SU-DHL-6 (cell line): ENCODE results near the gene ZYG11B.
A peak's percentile ranks its signal among the peaks of the same experiment; 100 is the strongest.

ENCODE experiments used
- H2AFZ ChIP-seq: fragments of 200-600 bp; sonication (generic); 2 replicates; pipeline ENCODE4 v1.6.1; 2014; ENCODE audit warnings: low read depth, mild to moderate bottlenecking, moderate library complexity, mixed read lengths, antibody characterized with exemption, low read length; ENCODE audit not compliant: severe bottlenecking
- H3F3A ChIP-seq: fragments of 200-600 bp; shearing (Covaris generic); 2 replicates; pipeline ENCODE4 v1.6.0; 2016; ENCODE audit warnings: antibody characterized with exemption, mild to moderate bottlenecking; ENCODE audit not compliant: insufficient read depth
- H3K27ac ChIP-seq: fragments of 200-600 bp; sonication (generic); 2 replicates; pipeline ENCODE4 v1.5.1; 2016; ENCODE audit warnings: low read depth, mild to moderate bottlenecking, low read length, moderate library complexity, mixed read lengths
- H3K27me3 ChIP-seq: fragments of 200-600 bp; sonication (generic), shearing (Covaris generic); 2 replicates; pipeline ENCODE4 v1.6.0; 2014; ENCODE audit warnings: mild to moderate bottlenecking, low read length
- H3K36me3 ChIP-seq: fragments of 200-600 bp; sonication (generic); 2 replicates; pipeline ENCODE4 v1.6.1; 2014; ENCODE audit warnings: mild to moderate bottlenecking, low read length, mixed read lengths
- H3K4me2 ChIP-seq: fragments of 300-600, 200-600 bp; shearing (Covaris generic), sonication (generic); 2 replicates; pipeline ENCODE4 v1.6.0; 2014; ENCODE audit warnings: low read length, low read depth, mild to moderate bottlenecking; ENCODE audit not compliant: poor library complexity, severe bottlenecking
- H3K4me3 ChIP-seq: fragments of 200-600 bp; sonication (generic); 2 replicates; pipeline ENCODE4 v1.5.1; 2014; ENCODE audit warnings: antibody characterized with exemption, low read length, mild to moderate bottlenecking, mixed read lengths; ENCODE audit not compliant: insufficient read depth, poor library complexity, severe bottlenecking
- H3K79me2 ChIP-seq: fragments of 200-600 bp; sonication (generic); 2 replicates; pipeline ENCODE4 v1.6.1; 2014; ENCODE audit warnings: mild to moderate bottlenecking, low read length, moderate library complexity; ENCODE audit not compliant: insufficient read depth
- H3K9ac ChIP-seq: fragments of 200-600 bp; sonication (generic); 2 replicates; pipeline ENCODE4 v1.7.0; 2014; ENCODE audit warnings: mild to moderate bottlenecking, low read length
- H3K9me2 ChIP-seq: fragments of 200-600 bp; sonication (generic); replicated peaks from 2 replicates; pipeline ENCODE4 v1.6.1; 2014; ENCODE audit warnings: low read length; ENCODE audit not compliant: insufficient read depth
- H3K9me3 ChIP-seq: fragments of 200-600 bp; sonication (generic); 2 replicates; pipeline ENCODE4 v1.6.1; 2014; ENCODE audit warnings: low read length, mixed read lengths; ENCODE audit not compliant: insufficient read depth
- H4K20me1 ChIP-seq: fragments of 200-600 bp; sonication (generic); 2 replicates; pipeline ENCODE4 v1.6.1; 2014; ENCODE audit warnings: low read depth, mild to moderate bottlenecking, antibody characterized with exemption, low read length, moderate library complexity, mixed read lengths
- EZH2phosphoT487 ChIP-seq: fragments of 200-600 bp; sonication (generic), shearing (Covaris generic); conservative IDR thresholded peaks from 2 replicates; pipeline ENCODE4 v1.6.1; 2018; ENCODE audit warnings: mild to moderate bottlenecking, antibody characterized with exemption, low read length, moderate library complexity, mixed read lengths
- TF ChIP-seq, protein P1 (sequence below): fragments of 200-600 bp; sonication (generic); IDR thresholded peaks from one replicate; pipeline ENCODE4 v1.5.1; 2017; ENCODE audit warnings: antibody characterized with exemption, mild to moderate bottlenecking, low read length, moderate library complexity; ENCODE audit not compliant: insufficient read depth, poor library complexity, severe bottlenecking

Gene ZYG11B

DNA sequence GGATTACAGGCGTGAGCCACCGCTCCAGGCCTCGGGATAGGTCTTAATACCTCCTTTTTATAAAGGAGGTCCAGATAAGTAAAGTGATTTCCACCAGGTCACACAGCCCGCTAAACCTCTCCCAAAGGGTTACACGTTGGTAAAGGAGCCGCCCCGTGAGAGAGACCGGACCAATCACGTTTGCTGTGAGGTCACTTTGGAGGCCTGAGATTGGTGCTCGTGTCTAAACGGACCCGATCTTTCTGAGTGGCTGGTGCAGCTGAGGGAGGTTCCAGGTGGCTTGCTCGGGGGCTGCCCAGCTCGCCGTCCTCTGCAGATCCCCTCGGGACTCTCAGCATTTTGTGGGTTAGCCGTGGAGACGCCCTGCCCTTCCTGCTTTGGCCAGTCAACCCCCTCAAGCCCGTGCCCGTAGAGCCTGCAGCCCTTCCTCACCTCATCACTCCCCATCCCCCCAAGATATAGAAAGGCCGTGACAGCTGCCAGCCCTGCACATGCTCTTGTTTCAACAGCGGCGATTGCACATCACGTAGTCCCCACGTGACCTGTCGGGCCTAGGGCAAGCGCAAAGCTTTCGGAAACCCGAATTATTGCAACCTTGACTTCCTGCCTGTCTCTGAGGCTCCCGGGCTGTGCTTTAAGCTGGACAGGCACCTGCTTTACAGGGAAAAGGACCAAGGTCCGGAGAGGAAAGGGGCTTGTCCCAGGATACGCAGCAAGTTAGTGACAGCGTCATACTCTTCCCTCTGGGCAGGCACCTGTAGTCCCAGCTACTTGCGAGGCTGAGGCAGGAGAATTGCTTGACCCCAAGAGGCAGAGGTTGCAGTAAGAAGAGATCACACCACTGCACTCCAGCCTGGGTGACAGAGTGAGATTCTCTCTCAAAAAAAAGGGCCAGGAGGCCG lies 23.1 kb upstream of the ZYG11B start:
- Histone ChIP-seq H3K4me3 (peak overlapping the region; percentile 54), H3K9me2 (no peaks in the 10 kb centered on the region), H3F3A (peaks cover 24% of the 10 kb centered on the region), H3K79me2 (peaks cover 1% of the 10 kb centered on the region), H3K27me3 (no peaks in the 10 kb centered on the region), H2AFZ (peak overlapping the region; percentile 65), H3K4me2 (peak overlapping the region; percentile 82), H3K9me3 (no peaks in the 10 kb centered on the region), H3K27ac (peak overlapping the region; percentile 36), H3K36me3 (no peaks in the 10 kb centered on the region), H4K20me1 (no peaks in the 10 kb centered on the region), H3K9ac (peak overlapping the region; percentile 46)
- TF ChIP-seq EZH2phosphoT487, result no peak
- TF ChIP-seq, protein P1, sequence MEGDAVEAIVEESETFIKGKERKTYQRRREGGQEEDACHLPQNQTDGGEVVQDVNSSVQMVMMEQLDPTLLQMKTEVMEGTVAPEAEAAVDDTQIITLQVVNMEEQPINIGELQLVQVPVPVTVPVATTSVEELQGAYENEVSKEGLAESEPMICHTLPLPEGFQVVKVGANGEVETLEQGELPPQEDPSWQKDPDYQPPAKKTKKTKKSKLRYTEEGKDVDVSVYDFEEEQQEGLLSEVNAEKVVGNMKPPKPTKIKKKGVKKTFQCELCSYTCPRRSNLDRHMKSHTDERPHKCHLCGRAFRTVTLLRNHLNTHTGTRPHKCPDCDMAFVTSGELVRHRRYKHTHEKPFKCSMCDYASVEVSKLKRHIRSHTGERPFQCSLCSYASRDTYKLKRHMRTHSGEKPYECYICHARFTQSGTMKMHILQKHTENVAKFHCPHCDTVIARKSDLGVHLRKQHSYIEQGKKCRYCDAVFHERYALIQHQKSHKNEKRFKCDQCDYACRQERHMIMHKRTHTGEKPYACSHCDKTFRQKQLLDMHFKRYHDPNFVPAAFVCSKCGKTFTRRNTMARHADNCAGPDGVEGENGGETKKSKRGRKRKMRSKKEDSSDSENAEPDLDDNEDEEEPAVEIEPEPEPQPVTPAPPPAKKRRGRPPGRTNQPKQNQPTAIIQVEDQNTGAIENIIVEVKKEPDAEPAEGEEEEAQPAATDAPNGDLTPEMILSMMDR, result no peak

DNA sequence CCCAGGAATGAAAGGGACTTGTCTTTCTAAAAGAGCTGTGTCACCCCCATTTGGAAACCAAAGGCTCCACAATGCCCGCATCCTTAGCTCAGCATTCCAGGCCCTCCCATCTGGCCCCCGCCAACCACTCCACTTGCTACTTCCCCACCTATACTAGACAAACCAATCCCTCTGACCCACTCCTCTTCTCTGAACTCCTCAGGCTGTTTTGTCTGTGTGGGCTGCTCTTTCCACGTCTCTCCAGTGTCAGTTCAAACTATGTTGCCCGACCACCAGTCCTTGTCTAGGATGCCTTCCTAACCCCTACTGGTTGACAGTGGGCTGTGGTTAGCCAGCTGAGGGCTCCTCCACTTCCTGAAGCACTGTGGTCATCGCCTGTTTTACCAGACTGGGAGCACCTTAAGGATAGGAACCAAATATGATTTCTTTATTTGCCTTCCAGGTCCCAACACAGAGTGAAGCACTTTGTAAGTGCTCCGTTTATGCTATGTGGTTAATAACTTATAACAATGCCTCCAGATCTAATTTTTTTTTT lies 20.1 kb upstream of the ZYG11B start:
- Histone ChIP-seq H3K27ac (no peak overlapping the region), H2AFZ (no peak overlapping the region), H4K20me1 (no peaks in the 10 kb centered on the region), H3K9me3 (no peaks in the 10 kb centered on the region), H3K27me3 (no peaks in the 10 kb centered on the region), H3K79me2 (no peaks in the 10 kb centered on the region), H3K4me2 (no peak overlapping the region), H3F3A (peaks cover 13% of the 10 kb centered on the region), H3K9me2 (no peaks in the 10 kb centered on the region), H3K4me3 (no peak overlapping the region), H3K36me3 (no peaks in the 10 kb centered on the region), H3K9ac (no peak overlapping the region)
- TF ChIP-seq EZH2phosphoT487, result no peak
- TF ChIP-seq, protein P1, result no peak

DNA sequence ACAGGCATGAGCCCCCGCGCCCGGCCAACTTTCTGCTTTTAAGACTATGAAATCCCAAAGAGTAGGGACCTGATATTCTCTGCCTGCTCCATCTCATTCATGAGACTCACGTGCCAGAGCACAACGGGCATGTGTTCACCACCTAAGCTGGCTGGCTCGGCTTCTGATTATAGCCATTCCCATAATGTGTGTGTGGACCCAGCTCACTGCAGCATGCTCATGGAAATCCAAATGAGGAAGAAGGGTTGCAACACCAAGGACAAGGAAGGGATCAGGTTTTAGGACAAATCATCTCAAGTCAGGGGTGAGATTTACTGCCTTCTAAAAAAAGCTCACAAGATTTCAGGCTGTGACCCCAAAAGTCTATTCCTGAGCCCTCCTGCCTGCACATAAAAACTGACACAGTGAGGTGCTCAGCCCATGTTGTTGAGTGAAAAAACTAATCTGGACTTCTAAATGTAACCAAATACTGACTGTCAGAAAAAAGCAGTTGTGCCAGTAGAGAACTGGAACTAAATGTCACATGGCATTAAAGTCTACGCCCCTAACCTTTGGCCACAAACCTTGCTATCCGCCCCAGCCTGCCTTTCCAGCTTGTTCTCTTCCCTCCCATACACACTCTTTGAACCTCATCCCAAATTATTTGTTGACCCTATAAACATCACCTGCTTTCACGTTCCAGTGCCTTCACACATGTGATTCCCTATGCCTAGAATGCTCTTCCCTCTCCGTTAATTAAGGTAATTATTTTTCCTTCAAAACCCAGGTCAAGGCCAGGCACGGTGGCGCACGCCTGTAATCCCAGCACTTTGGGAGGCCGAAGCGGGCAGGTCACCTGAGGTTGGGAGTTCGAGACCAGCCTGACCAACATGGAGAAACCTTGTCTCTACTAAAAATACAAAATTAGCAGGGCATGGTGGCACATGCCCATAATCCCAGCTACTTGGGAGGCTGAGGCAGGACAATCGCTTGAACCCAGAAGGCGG lies 19.0 kb upstream of the ZYG11B start:
- Histone ChIP-seq H3K27ac (no peak overlapping the region), H3F3A (peaks cover 3% of the 10 kb centered on the region; the same call in 1 of the 2 replicates), H3K79me2 (no peaks in the 10 kb centered on the region), H3K4me2 (no peak overlapping the region), H3K9me3 (no peaks in the 10 kb centered on the region), H3K9me2 (no peaks in the 10 kb centered on the region), H3K4me3 (no peak overlapping the region), H3K27me3 (no peaks in the 10 kb centered on the region), H2AFZ (no peak overlapping the region), H4K20me1 (no peaks in the 10 kb centered on the region), H3K36me3 (no peaks in the 10 kb centered on the region), H3K9ac (no peak overlapping the region)
- no peak for TF ChIP-seq EZH2phosphoT487
- TF ChIP-seq, protein P1, result no peak
